ENCODE measurements around the gene SEZ6L. TPM values are rescaled to one million over a fixed set of nuclear protein-coding genes. Genes with fewer than 3 reads are reported as not detected.

SEZ6L gene
- total RNA-seq, 2 experiments from 2014 or later, result not detected

DNA sequence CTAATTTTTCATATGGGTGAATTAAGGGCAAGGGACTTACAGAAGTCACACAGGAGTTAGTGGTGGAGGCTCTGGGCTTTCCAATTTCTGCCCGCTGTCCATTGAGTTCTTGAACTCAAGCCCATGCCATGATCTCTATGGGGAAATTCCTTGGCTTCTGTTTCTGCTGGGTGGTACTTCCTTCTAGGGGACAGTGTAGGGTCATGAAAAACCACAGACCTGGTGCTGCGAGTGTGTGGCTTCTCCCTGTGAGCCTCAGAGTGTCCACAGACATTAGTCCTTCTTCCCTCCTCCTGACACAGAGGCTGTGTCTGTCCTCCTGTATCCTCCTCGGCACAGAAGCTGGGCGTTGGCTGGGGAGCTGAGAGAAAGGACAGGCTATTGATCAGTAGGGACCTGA, 6.3 kb upstream of the SEZ6L start:
- H3K36me3 Mint-ChIP-seq, result no peaks in the 10 kb centered on the region
- ATAC-seq (ENCODE audit: low read depth), result no peak
- DNase-seq, result no peak
- POLR2A ChIA-PET, result no interaction called here
- H3K9me3 Mint-ChIP-seq, result no peaks in the 10 kb centered on the region
- H3K27ac Mint-ChIP-seq, result no peak overlapping the region
- no peaks in the 10 kb centered on the region for H3K4me1 Mint-ChIP-seq
- H3K4me3 Mint-ChIP-seq, result no peak overlapping the region
- H3K27me3 Mint-ChIP-seq, result peaks cover 11% of the 10 kb centered on the region

DNA sequence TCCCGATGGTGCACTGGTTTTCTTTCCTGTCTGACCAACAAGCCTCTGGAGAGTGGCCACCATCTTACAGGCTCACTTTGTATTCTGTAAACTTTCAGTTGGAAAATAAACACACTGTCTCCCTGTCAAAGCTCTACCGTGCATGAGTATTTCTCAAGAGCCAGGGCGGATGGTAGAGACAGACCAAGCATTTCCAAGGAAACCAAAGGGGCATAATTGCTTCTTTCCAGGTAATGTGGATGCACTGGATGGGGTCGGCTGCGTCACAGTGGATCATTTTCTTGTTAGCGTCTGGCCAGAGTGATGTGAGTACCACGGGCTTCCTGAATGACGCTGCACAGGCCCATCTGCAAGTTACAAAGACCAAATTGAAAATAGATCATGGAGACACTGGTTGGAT, 5.1 kb upstream of the SEZ6L start:
- DNase-seq (no peak), ATAC-seq (ENCODE audit: low read depth) (no peak)
- no peak overlapping the region for H3K4me3 Mint-ChIP-seq
- H3K9me3 Mint-ChIP-seq, result no peaks in the 10 kb centered on the region
- no peak overlapping the region for H3K27ac Mint-ChIP-seq
- POLR2A ChIA-PET, result no interaction called here
- H3K27me3 Mint-ChIP-seq, result peaks cover 22% of the 10 kb centered on the region
- no peaks in the 10 kb centered on the region for H3K36me3 Mint-ChIP-seq
- no peaks in the 10 kb centered on the region for H3K4me1 Mint-ChIP-seq

DNA sequence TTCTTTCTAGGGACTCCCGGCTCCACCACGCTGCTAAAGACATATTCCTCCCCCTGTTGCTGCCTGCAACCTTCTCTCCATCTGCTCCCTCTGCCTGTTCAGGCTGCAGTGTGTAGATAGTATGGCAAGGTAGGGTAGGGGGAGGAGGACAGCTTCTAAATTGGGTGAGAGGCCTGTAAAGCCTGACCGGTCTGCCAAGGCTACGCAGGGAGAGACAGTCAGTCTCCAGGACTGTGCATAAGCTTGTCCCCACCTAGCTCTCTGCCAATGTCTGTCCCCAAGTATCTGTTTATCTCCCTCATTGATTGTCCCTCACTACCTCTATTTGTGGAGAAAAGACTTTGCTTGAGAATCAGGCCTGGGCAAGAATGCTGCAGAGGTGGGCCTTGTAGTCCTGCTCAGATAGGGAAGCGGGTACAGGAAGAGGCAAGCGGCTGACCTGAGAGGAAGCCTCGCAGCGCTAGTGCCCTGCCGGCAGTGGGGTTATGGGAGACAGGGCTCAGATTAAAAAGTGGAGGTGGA, 871 bp upstream of the SEZ6L start:
- Mint-ChIP-seq H3K27ac (no peak overlapping the region), H3K4me1 (no peaks in the 10 kb centered on the region), H3K27me3 (peaks cover 49% of the 10 kb centered on the region), H3K9me3 (no peaks in the 10 kb centered on the region), H3K4me3 (no peak overlapping the region), H3K36me3 (no peaks in the 10 kb centered on the region)
- ATAC-seq (ENCODE audit: low read depth) (no peak), DNase-seq (no peak)
- POLR2A ChIA-PET, result no interaction called here

DNA sequence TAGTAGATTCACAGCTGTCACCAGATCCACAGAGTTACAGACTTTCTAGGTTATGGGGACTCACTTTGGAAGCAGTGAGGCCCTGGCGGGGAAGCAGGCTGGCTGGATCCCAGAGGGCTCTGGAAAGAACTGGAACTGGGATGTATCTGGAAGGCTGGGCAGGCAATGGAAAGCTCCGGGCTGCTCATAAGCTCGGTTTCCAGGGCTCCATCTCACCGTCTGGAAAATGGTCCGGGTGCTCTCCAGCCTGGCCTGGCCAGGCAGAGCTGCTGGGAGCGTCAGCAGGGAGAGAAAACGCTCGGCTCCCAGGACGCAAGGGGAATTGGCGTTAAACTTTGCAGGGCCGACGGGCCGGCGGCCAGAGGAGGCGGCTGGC, 335 bp upstream of the SEZ6L start:
- H3K36me3 Mint-ChIP-seq, result no peaks in the 10 kb centered on the region
- POLR2A ChIA-PET, result no interaction called here
- no peak overlapping the region for H3K4me3 Mint-ChIP-seq
- DNase-seq (no peak), ATAC-seq (ENCODE audit: low read depth) (no peak)
- no peaks in the 10 kb centered on the region for H3K4me1 Mint-ChIP-seq
- H3K27me3 Mint-ChIP-seq, result peaks cover 52% of the 10 kb centered on the region
- H3K9me3 Mint-ChIP-seq, result no peaks in the 10 kb centered on the region
- H3K27ac Mint-ChIP-seq, result no peak overlapping the region

DNA sequence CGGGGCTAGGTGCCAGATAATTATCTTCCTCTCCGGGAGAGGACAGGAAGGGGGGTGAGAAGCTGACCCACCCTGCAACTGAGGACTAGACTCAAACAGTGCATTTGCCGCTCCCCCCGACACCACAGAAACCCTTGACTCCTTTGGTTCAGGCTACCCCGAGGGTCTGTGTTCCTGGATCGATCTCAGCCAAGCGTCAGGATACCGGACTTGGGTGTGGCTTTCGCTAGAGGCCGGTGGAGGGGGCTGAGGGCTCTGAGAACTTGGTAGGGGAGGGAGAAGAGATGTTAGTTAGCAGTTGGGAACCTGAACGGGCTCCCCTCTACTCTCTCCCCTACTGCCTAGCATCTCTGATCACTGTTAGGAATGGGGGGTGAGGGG, 840 bp downstream of the SEZ6L start:
- Mint-ChIP-seq H3K36me3 (no peaks in the 10 kb centered on the region), H3K4me1 (no peaks in the 10 kb centered on the region), H3K9me3 (no peaks in the 10 kb centered on the region), H3K4me3 (no peak overlapping the region), H3K27ac (no peak overlapping the region), H3K27me3 (peaks cover 58% of the 10 kb centered on the region)
- no peak for ATAC-seq (ENCODE audit: low read depth)
- DNase-seq, result no peak
- POLR2A ChIA-PET, result no interaction called here

DNA sequence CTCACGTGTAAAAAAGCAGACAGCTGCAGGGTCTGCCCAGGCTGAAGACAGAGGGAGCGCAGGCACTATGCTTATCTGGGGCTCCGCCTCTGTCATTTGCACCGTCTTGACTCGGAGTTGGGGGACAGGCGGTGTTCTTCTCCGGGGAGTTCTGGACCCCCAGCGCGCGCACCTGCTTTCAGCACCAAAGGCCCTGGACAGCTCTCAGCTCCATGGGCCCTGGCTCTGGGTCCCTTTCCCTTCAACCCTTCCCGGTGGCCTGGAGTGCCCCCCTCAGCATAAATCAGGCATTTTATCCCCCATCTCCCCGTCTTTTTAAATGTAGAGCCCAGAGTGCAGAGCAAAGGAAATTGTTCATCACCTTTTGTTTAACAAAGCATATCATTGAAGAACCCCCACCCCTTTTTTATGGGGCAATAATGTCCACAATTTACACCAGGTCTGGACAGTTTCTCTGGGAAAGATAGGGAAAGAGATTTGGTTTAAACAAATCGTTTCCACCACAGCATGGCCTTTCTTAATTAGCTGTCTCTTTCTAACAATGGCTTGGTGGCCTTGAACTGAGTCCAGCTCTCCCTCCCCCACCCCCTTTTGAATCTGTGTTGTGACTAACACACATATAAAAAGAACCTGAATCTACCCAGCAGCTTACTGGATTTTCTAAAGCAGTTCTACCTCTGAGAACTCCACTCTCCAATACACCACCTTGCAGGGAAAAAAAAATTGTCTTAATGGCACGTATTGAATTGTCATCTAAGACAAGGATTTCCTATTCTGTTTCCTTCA, 1.7 kb downstream of the SEZ6L start:
- Mint-ChIP-seq H3K27ac (no peak overlapping the region), H3K27me3 (peaks cover 55% of the 10 kb centered on the region), H3K36me3 (no peaks in the 10 kb centered on the region), H3K9me3 (no peaks in the 10 kb centered on the region), H3K4me1 (no peaks in the 10 kb centered on the region), H3K4me3 (no peak overlapping the region)
- no peak for ATAC-seq (ENCODE audit: low read depth)
- peak; percentile 48 for DNase-seq
- POLR2A ChIA-PET, result interaction anchor here (0.6 kb wide), 1 partner anchor 1441 kb away, joined by 3 read pairs; no protein-coding TSS in a partner anchor

DNA sequence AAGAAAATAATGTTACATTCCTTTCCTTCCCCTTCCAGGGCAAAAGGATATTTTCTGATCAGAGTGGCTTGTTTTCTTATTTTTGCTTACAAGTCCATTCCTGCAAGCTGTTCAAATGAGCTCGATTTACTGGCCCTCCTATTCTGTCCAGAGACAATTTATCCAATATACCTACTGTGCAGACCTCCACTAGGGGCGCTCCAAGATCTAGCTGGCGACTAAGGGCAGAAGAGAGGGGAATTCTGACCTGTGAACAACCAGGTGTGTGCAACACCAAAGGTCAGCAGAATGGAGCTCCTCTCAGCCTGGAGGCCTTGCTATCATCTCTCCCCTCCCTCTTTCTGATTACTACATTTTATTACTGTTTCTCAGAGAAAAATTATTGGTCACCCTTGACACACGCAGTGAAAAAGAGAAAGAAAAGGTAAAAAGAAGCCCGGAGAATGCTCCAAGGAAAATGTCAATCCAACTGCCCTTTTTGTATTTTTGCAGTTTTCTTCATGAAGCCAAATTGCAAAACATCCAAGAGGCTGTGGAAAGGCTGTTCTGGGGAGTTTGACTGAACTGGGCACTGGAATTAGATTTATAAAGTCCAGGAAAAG, 3.2 kb downstream of the SEZ6L start:
- H3K27ac Mint-ChIP-seq, result no peak overlapping the region
- no peaks in the 10 kb centered on the region for H3K36me3 Mint-ChIP-seq
- no peaks in the 10 kb centered on the region for H3K9me3 Mint-ChIP-seq
- no peaks in the 10 kb centered on the region for H3K4me1 Mint-ChIP-seq
- POLR2A ChIA-PET, result no interaction called here
- DNase-seq (no peak), ATAC-seq (ENCODE audit: low read depth) (no peak)
- peaks cover 51% of the 10 kb centered on the region for H3K27me3 Mint-ChIP-seq
- H3K4me3 Mint-ChIP-seq, result no peak overlapping the region

DNA sequence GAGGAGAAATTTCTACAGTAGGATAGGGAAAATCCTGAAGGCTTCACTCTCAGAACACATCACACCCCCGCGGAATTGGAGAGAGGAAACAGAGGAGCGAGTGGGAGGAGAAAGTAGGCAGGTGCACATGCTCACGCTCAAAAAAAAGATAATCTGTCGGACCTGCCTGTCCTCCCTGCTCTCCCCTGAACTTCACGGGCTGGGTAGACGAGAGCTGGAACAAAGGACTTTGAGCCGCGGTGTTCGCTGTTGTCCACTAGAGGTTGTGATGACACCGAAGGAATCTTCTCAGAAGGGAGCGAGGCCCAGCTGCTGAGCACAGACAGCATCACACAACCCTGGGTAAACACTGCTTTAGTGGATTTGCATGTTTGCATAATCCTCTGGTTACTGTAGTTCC, 5.0 kb downstream of the SEZ6L start:
- POLR2A ChIA-PET, result no interaction called here
- no peak for ATAC-seq (ENCODE audit: low read depth)
- no peaks in the 10 kb centered on the region for H3K36me3 Mint-ChIP-seq
- no peak for DNase-seq
- H3K27me3 Mint-ChIP-seq, result peaks cover 36% of the 10 kb centered on the region
- no peaks in the 10 kb centered on the region for H3K9me3 Mint-ChIP-seq
- H3K27ac Mint-ChIP-seq, result no peak overlapping the region
- no peaks in the 10 kb centered on the region for H3K4me1 Mint-ChIP-seq
- no peak overlapping the region for H3K4me3 Mint-ChIP-seq

DNA sequence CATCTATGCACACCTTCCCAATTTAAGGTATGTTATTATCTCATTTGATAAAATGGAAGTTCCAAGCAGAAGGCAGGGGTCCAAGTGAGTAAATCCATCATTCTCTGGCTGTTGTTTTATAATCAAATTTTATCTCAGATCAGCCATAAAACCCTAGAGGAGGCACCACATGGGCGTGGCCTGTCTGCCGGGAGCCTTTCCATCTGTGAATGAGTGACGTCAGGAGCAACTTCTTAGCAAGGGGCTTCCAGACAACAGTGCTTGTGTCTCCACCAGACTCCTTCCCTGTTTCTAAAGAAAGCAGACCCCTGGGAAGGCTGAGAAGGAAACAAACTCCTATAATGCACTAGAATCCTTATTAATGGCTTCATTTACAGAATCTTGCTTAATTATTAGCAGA, 13.5 kb downstream of the SEZ6L start:
- no peak overlapping the region for H3K27ac Mint-ChIP-seq
- no peak for ATAC-seq (ENCODE audit: low read depth)
- H3K4me3 Mint-ChIP-seq, result no peak overlapping the region
- POLR2A ChIA-PET, result no interaction called here
- H3K9me3 Mint-ChIP-seq, result no peaks in the 10 kb centered on the region
- no peaks in the 10 kb centered on the region for H3K27me3 Mint-ChIP-seq
- no peak for DNase-seq
- H3K36me3 Mint-ChIP-seq, result no peaks in the 10 kb centered on the region
- H3K4me1 Mint-ChIP-seq, result no peaks in the 10 kb centered on the region

DNA sequence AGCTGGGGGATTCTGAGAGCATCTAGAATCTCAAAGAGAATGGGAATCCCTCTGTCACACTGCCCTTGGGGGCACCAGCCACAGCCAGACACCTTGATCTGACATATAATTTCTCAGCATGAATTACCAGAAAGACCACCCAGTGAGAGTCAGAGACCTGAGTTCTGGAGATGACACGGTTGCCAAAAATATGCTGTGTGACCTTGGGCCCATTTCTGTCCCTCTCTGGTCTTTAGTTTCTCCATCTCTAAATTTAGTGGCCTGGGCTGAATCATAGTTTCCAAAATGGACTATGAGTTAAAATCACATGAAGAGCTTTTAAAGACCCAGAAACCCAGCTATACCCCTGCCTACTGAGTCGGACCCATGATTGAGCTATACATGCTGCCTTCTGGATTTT, 15.9 kb downstream of the SEZ6L start:
- Mint-ChIP-seq H3K27ac (no peak overlapping the region), H3K9me3 (no peaks in the 10 kb centered on the region), H3K4me1 (no peaks in the 10 kb centered on the region), H3K4me3 (no peak overlapping the region), H3K36me3 (no peaks in the 10 kb centered on the region), H3K27me3 (peaks cover 3% of the 10 kb centered on the region)
- ATAC-seq (ENCODE audit: low read depth) (no peak), DNase-seq (no peak)
- POLR2A ChIA-PET, result no interaction called here

DNA sequence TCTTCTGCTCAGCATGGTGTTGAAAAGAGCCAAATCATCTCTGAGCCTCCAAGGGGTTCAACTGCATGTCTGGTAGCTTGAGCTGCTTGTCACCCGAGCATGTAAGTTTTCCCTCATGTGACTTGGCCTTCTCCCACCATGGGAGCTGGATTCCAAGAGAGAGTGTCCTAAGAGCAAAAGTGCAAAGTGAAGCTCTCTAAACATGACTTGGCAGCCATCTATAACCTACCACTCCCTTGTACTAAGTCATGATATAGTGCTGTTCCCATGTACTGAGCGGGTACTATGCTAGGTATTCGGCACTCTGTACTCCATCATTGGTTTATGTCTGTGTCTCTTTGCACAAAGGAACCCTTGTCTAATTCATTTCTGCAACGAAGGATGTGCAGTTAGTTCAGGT, 19.1 kb downstream of the SEZ6L start:
- no peak for DNase-seq
- Mint-ChIP-seq H3K27me3 (peaks cover 3% of the 10 kb centered on the region), H3K9me3 (no peaks in the 10 kb centered on the region), H3K4me3 (no peak overlapping the region), H3K4me1 (no peaks in the 10 kb centered on the region), H3K36me3 (no peaks in the 10 kb centered on the region), H3K27ac (no peak overlapping the region)
- POLR2A ChIA-PET, result no interaction called here
- ATAC-seq (ENCODE audit: low read depth), result no peak

DNA sequence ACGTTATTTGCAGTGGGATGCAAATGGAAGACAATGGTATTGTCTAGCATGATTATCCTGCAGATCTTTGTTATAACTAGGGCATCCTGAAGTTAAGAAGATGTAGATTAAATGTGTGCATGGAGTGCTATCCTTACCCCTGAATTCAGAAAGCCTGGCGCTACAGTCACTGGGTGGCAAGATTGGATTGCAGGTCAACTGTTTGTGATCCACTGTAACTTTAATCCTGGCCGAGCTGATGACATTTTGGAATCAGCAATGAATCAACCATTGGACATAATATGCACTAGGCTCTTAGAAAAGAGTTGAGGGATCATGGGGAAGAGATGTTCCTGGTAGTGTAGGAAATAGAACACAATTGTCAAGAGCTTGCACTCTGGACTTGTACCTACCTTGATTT, 25.1 kb downstream of the SEZ6L start:
- Mint-ChIP-seq H3K4me1 (no peaks in the 10 kb centered on the region), H3K36me3 (no peaks in the 10 kb centered on the region), H3K4me3 (no peak overlapping the region), H3K27me3 (peaks cover 3% of the 10 kb centered on the region), H3K27ac (no peak overlapping the region), H3K9me3 (no peaks in the 10 kb centered on the region)
- POLR2A ChIA-PET, result no interaction called here
- DNase-seq, result no peak
- no peak for ATAC-seq (ENCODE audit: low read depth)

DNA sequence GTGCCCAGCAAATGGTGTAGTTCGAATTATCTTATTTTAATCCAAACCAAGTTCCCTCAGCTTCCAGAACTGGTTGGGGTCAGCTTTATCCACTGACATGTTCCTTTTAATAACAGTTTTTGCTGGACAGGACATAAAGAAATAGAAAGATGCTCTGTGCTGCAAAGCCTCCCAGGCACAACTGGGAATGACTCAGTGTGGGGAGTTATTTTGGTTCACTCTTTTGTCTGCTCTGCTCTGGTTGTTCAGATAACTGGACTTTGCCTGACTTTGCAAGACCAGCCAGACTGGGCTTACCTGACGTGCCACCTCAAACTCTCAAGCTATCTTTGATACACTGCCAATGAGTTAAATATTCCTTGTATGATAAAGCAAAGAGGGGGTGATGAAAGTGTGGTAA, 25.6 kb downstream of the SEZ6L start:
- no peaks in the 10 kb centered on the region for H3K36me3 Mint-ChIP-seq
- POLR2A ChIA-PET, result no interaction called here
- H3K9me3 Mint-ChIP-seq, result no peaks in the 10 kb centered on the region
- no peak overlapping the region for H3K4me3 Mint-ChIP-seq
- peaks cover 4% of the 10 kb centered on the region for H3K27me3 Mint-ChIP-seq
- DNase-seq, result no peak
- H3K4me1 Mint-ChIP-seq, result no peaks in the 10 kb centered on the region
- H3K27ac Mint-ChIP-seq, result no peak overlapping the region
- no peak for ATAC-seq (ENCODE audit: low read depth)

DNA sequence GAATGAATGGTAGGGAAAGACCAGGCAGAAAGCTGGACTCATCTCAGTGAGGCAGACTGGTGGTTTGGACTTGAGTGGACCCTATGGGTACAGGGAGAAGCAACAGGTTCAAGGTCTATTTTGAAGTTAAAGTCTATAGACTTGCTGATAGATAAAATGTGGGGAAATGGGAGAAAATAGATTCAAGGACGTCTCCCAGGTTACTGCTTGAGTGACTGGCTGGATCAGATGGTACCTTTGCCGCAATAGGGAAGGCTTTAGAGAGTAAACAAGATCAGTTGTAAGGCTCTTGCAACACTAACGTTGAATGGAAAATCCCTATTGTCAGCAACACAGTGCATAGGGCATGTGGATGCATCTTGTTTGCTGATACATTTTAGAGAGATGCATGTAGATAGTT, 27.4 kb downstream of the SEZ6L start:
- POLR2A ChIA-PET, result no interaction called here
- Mint-ChIP-seq H3K9me3 (no peaks in the 10 kb centered on the region), H3K36me3 (no peaks in the 10 kb centered on the region), H3K4me1 (no peaks in the 10 kb centered on the region), H3K27ac (no peak overlapping the region), H3K4me3 (no peak overlapping the region), H3K27me3 (peaks cover 6% of the 10 kb centered on the region)
- DNase-seq (no peak), ATAC-seq (ENCODE audit: low read depth) (no peak)
